Activated T-helper 1 cell treated with Interleukin-2 at 50 U/mL for 16 hours (primary cell): ENCODE data around the gene CST9L.
"Not testable (repeated sequence)": the region's sequence is repeated elsewhere in the genome, so short reads cannot be mapped to it uniquely, and the experiment has no call there.

Experiments
- DNase-seq: peaks from one replicate; pipeline ENCODE4 v3.0.0-alpha.2; 2020; ENCODE audit warnings: low read depth

The CST9L gene

DNA sequence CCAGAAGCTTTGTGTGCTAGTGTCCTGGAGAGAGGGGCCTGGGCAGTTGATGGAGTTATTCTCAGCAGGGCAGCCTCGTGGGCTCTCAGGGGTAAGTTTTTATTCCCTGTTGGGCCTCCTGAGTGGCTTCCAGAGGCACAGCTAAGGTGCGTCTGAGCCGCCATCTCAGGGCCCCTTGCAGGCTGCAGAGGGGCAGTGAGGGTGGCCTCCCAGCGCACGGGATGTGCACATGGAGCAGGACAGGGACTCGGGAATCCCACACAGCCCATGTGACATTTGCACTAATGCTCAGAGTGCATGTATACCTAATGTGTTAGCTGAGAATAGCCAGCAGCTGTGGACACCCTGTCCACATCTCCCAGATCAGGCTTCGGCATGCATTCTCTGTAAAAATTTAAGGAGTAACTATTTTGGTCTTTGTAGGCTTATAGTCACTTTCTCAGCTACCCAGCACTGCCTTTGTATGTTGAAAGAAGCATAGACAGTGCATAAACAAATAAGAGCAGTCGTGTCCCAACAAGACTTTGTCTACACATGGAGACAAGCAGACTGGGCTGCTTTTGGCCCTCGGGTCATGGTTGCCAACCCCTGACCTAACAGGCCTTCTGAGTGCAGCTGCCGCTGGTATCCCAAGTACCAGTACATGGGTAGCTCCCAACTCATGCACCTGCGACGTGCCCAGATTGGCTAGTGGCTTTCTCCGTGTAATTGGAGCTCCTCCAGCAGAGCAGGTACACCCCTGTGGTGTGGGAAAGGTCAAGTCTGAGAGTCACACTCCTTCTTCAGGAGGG is 18.6 kb upstream of the CST9L start:
- DNase-seq: no peak

- DNase-seq: no peak
These were observed 17.8 kb upstream of the CST9L start for GRCh38 chr20:23585808-23586734.

DNA sequence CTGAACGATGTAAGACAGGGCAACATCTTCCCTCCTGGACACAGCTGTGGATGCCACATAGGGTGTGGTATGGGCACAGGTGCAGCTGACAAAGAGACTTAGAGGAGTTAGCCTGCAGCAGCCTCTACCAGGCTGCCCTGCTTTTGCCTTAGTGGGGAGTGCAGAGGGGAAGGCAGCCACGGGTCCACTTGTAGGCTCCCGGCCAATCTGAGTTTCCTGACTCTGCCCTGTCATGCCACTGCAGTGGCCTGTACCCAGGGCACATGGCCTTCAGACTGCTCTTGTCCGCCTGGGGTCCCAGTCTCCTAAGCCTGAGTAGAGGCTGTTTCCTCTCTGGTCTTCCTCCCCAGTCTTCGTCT is 17.1 kb upstream of the CST9L start:
- no peak for DNase-seq

GRCh38 chr20:23584434-23585199 is 16.3 kb upstream of the CST9L start:
- no peak for DNase-seq

DNA sequence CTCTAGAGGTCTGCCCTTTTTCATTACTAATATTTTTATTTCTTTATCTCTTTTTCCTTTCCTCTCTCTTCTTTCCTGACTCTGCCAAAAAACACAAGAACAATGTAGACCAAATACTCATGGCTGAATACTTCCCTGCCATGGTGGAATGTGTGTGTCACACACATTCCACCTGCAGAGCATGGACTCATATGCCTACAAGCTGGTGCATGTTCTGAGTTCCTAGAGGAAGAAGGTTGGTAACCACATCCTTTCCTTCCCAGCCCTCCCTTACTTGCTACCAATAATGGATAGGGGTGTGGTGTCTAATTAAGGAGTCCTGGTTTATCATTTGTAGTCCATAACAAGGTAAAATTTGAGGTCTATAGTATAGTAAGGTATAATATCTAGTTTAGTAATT is 15.2 kb upstream of the CST9L start:
- no peak for DNase-seq

DNA sequence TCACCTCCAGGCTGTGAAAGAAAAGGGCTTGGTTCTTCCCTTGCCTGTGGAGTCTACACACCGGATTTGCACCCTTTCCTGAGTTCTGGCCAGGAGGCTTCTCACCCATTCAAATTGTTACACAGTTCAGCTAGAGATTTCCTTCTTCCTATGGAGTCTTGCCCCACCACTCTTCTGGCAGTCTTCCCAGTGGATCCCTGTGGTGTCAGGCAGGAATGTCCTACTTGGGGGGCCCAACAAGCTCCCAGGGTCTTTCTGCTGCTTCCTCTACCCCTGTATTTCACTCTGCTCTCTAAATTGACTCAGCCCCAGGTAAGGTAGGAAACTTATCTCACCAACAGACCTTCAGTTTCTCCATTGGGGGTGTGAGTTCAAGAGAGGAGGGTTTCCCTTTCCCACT is 14.0 kb upstream of the CST9L start:
- DNase-seq: no peak

- DNase-seq: not testable (repeated sequence)
These were observed 13.5 kb upstream of the CST9L start for GRCh38 chr20:23581833-23582232.

DNA sequence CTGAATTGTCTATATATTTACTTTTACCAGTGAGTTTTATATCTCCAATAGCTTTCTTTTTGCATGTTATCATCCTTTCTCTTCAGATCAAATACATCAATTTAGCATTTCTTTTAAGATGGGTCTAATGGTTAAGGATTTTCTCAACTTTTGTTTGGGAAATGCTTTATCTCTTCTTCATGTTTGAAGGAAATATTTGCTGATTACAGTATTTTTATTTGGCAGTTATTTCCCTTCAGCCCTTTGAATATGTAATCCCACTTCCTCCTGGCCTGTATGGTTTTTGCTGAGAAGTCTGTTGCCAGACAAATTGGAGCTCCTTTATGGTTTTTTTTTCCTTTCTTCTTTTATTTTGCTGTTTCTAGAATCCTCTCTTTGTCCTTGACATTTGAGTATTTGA is 6.7 kb upstream of the CST9L start:
- no peak for DNase-seq

GRCh38 chr20:23570178-23570760 is 2.0 kb upstream of the CST9L start:
- DNase-seq: no peak

DNA sequence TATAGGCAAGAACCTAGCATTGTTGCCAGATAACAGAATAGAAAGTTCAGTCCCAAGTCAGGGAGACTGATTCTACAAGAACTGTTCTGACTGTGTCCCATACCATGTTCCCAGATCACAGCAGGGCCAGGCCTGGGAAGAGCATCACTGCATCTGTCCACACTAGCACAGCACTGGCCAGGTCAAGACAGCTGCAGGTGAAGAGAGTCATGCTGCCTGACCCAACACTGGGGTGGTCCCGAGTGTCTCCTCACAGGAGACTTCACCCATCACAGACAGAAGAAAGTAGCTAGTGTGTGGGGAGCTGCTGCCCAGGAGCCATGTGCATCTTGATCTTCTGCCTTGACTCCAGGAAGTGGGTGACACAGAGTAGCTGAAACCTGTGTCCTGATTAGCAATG is 1.3 kb upstream of the CST9L start:
- no peak for DNase-seq

DNA sequence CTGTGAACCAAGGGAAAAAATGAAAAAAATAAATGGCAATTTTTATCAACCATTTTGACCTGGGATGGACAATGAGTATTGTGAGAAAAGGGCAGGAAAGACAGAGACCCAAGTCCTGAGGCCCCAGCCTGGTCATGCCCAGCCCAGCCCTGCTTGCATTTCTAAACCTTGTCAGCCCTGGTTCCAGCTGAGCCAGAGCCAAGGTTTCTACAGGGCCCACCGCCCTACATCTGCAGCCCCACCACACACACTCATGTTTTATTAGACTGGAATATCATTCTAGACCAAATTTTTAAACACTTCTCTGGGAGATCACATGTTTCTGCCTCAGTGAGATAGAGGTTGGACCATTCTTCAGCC is 667 bp upstream of the CST9L start:
- no peak for DNase-seq

DNA sequence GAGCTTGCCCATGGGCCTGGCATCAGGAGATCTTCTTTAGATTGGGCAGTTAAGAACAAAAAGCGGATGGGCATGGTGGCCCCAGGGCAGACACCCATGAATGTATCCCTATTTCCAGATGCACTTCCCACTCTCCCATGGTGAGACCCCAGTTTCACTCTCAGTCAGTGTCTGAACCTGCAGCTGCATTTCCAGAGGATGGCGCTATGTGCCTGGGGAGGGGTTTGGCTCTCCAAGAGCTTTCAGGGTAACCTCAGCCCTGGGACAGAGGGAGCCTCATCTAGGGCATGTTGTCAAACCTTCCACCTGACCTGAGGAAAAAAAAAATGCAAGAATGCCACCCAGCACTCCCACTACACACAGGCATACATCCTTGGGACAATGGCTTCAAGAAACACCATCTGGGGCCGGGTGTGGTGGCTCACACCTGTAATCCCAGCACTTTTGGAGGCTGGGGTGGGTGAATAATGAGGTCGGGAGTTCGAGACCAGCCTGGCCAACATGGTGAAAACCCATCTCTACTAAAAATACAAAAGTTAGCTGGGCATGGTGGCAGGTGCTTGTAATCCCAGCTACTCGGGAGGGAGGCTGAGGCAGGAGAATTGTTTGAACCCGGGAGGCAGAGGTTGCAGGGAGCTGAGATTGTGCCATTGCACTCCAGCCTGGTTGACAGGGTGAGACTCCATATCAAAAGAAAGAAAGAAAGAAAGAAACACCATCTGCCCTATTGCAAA is 1.9 kb downstream of the CST9L start:
- no peak for DNase-seq

DNA sequence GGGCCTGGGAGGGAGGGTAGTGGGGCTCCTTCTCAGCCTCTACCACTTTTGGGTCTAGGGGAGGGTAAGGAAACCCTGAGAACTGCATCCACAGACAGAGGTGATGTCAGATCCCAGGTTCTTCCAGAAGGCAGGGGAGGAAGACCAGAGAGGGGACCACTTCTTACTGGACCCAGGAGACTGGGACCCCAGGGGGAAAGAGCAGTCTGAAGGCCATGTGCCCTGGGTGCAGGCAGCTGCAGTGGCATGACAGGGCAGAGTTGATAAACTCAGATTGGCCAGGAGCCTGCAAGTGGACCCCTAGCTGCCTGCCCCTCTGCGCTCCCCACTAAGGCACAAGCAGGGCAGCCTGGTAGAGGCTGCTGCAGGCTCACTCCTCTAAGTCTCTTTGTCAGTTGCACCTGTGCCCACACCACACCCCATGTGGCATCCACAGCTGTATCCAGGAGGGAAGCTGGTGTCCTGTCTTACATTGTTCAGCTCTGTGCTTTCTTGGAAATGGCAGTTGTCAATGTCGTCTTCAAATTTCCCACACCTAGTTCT is 2.7 kb downstream of the CST9L start:
- no peak for DNase-seq

DNA sequence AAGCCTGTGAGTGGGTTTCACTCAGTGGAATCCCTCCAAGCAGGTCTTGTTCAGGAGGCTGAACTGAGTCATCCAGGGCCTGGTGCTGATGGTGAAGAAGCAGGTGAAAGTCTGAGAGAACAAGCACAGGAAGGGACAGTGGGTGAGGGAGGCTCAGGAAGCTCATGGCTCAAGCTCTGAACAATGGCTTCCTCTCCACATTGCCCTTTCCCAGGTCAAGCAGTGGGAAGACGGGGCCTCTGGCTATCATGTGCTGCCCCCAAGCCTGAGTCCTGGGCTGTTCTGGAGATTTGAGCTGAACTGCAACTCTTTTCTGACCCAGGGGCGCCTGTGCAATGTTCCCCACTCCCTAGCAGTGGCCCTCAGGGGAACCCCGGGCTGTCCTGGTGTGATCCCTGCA is 3.4 kb downstream of the CST9L start:
- DNase-seq: no peak

DNA sequence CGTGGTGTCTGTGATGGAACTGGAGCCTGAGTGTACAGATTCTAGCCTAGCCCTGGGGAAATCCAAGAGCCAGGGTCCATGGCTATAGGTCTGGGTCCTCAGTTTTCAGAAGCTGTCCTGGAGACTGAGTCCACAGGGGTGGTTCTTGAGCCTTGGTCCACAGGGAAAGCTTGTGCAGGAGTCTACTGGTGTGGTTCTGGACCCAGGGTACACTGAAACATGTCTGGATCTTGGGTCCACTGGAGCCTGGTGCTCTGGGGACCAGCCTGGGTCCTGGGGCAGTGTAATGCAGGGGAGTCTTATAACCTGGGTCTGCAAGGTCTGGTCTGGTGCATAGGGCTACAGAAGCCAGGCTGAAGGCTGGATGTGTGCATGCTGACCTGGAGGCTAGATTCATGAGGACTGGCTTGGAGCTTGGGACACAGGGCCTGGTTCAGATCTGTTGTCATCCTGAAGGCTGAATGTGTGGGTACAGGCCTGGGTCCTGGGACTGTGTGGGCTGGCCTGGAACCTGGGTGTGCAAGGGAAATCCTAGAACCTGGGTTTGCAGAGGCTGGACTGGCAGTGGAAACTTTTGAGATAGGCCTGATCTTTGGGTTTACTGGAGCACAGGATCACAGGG is 5.5 kb downstream of the CST9L start:
- no peak for DNase-seq

DNA sequence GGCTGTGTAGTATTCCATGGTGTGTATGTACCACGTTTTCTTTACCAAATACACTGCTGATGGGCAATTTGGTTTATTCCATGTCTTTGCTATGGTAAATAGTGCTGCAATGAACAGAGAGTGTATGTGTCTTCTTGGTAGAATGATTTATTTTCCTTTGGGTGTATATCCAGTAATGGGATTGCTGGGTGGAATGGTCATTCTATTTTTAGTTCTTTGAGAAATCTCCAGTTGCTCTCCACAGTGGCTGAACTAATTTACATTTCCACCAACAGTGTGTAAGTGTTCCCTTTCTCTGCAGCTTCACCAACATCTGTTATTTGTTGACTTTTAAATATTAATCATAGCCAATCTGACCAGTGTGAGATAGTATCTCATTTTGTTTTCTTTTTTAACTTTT is 13.9 kb downstream of the CST9L start:
- DNase-seq: no peak

DNA sequence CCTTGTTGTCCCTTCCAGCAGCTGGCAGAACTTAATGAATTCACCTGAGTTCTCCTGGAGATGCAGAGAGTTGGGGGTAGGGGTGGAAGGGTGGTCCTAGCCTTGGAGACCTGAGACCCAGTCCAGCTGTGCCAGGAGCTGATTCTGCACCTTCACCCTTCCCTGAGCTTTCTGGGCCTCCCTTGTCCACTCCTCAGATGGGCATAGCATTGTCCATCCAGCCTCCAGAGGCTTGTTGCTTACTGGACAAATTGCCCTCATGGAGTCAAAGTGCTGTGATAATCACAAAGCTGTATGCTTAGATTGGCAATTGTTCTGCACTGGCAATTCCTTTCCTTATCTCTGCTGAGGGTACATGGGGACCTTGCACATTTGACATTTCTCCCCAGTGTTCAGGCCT is 16.5 kb downstream of the CST9L start:
- DNase-seq: no peak

- DNase-seq: no peak
These were observed 16.9 kb downstream of the CST9L start for GRCh38 chr20:23551383-23551782.

DNA sequence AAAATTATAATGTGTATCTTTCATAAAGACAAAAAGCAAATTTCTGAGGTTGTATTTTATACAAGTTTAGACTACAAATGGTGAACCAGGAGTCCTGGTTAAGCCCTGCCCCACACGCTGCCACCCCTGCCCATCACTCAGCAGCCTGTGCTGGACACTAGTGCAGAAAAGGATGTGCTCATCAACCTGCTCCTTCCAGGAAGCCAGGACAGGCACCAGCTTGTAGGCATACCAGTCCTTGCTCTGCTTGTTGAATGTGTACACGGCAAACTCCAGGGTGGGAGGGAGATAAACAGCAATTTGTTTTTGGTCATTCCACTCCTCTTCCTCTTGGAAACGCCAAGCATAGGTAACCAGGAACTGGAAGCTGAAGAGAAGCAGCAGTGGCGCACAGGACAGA is 18.1 kb downstream of the CST9L start:
- DNase-seq: no peak

DNA sequence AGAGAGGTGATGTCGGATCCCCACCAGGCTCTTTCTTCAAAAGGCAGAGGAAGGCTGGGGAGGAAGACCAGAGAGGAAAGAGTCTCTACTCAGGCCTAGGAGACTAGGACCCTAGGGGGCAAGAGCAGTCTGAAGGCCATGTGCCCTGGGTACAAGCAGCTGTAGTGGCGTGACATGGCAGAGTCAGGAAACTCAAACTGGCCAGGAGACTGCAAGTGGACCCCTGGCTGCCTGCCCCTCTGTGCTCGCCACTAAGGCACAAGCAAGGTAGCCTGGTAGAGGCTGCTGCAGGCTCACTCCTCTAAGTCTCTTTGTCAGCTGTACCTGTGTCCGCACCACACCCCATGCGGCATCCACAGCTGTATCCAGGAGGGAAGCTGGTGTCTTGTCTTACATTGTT is 19.9 kb downstream of the CST9L start:
- DNase-seq: no peak

- no peak for DNase-seq
These were observed 20.7 kb downstream of the CST9L start for GRCh38 chr20:23547613-23548012.
